ENCODE measurements around the gene CFAP91.

DNA sequence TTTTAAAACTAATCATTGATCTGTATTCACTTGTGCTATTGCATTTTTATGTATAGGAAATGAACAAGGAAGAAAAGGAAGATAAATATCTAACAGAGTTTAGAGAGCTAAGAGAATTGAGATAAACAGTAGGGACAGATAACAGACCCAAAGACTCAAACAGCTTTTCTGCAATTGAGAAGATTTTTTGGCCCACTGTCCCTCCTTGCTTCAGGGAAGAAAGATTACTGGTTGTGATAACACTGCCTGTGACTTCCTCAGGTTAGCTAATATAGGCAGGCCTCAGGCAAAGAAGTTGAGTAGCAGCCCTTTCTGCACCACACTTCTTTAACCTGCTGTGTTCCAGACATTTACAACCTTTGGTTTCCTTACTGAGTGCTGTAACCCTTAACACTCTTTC is 22.9 kb upstream of the CFAP91 start:
- TF ChIP-seq, protein P1, sequence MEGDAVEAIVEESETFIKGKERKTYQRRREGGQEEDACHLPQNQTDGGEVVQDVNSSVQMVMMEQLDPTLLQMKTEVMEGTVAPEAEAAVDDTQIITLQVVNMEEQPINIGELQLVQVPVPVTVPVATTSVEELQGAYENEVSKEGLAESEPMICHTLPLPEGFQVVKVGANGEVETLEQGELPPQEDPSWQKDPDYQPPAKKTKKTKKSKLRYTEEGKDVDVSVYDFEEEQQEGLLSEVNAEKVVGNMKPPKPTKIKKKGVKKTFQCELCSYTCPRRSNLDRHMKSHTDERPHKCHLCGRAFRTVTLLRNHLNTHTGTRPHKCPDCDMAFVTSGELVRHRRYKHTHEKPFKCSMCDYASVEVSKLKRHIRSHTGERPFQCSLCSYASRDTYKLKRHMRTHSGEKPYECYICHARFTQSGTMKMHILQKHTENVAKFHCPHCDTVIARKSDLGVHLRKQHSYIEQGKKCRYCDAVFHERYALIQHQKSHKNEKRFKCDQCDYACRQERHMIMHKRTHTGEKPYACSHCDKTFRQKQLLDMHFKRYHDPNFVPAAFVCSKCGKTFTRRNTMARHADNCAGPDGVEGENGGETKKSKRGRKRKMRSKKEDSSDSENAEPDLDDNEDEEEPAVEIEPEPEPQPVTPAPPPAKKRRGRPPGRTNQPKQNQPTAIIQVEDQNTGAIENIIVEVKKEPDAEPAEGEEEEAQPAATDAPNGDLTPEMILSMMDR (IDR thresholded peaks at IDR 0.05): no peak
- TF ChIP-seq POLR2A (IDR thresholded peaks at IDR 0.05): no peak

Measured in suprapubic skin (tissue), 3 donors.